CD14-positive monocyte (primary cell): Measurements from ENCODE around the gene GSX2. TPM values are rescaled to one million over a fixed set of nuclear protein-coding genes. Genes with fewer than 3 reads are reported as not detected.
"Not testable (repeated sequence)": the region's sequence is repeated elsewhere in the genome, so short reads cannot be mapped to it uniquely, and the experiment has no call there.

Source experiments
- DNase-seq, 3 donors: peaks; one replicate each; pipeline ENCODE4 v3.0.0-alpha.2; 2011 to 2022
- H2AFZ ChIP-seq: 2 replicates; pipeline ENCODE4 v1.6.0; 2012; ENCODE audit warnings: mild to moderate bottlenecking, low read depth, low read length, inconsistent platforms; ENCODE audit not compliant: insufficient read depth, poor library complexity, severe bottlenecking
- H3K27ac ChIP-seq, 2 donors: 1 replicate in 1 of 2; 2 replicates in 1 of 2; pipeline ENCODE4 v1.5.1; 2012 to 2013; ENCODE audit warnings: low read length in 2 of 2, control low read depth in 1 of 2, inconsistent platforms in 1 of 2, low read depth in 1 of 2, mild to moderate bottlenecking in 1 of 2
- H3K27me3 ChIP-seq, 2 donors: one replicate each; pipeline versions ENCODE4 v1.6.0 to v1.6.1; 2011 to 2013; ENCODE audit warnings: low read length in 2 of 2; ENCODE audit not compliant: control insufficient read depth in 2 of 2, insufficient read depth in 2 of 2
- H3K36me3 ChIP-seq, 2 donors: replicated peaks in 1 of 2; 1 replicate in 1 of 2; 2 replicates in 1 of 2; pipeline versions ENCODE4 v1.5.1 to v1.6.1; 2012 to 2013; ENCODE audit warnings: low read length in 2 of 2, control low read depth in 1 of 2, inconsistent platforms in 1 of 2, mild to moderate bottlenecking in 1 of 2; ENCODE audit not compliant: insufficient read depth in 2 of 2, control insufficient read depth in 1 of 2
- H3K4me1 ChIP-seq, 2 donors: 1 replicate in 1 of 2; 2 replicates in 1 of 2; pipeline versions ENCODE4 v1.5.1 to v1.6.1; 2012 to 2013; ENCODE audit warnings: low read length in 2 of 2, control low read depth in 1 of 2, inconsistent platforms in 1 of 2, mild to moderate bottlenecking in 1 of 2, moderate library complexity in 1 of 2; ENCODE audit not compliant: insufficient read depth in 2 of 2, control insufficient read depth in 1 of 2
- H3K4me2 ChIP-seq: replicated peaks from 2 replicates; pipeline ENCODE3; 2012; ENCODE audit warnings: low read length, moderate library complexity, mild to moderate bottlenecking; ENCODE audit not compliant: poor library complexity, severe bottlenecking; ENCODE audit errors: extremely low read depth
- H3K4me3 ChIP-seq, 3 experiments: fragments of 200-600 bp in 1 of 3; sonication (generic) in 1 of 3; replicated peaks in 1 of 3; 1 replicate in 2 of 3; 2 replicates in 1 of 3; pipeline ENCODE4 v1.5.1; 2011 to 2013; ENCODE audit warnings: low read length in 3 of 3, mild to moderate bottlenecking in 3 of 3, control low read depth in 2 of 3, low read depth in 2 of 3, inconsistent platforms in 1 of 3, moderate library complexity in 1 of 3
- H3K79me2 ChIP-seq: 2 replicates; pipeline ENCODE4 v1.6.0; 2012; ENCODE audit warnings: mild to moderate bottlenecking, control low read depth, inconsistent platforms, low read length, moderate library complexity; ENCODE audit not compliant: insufficient read depth
- H3K9ac ChIP-seq: 2 replicates; pipeline ENCODE4 v1.6.0; 2017; ENCODE audit warnings: low read length, mild to moderate bottlenecking; ENCODE audit not compliant: insufficient read depth, poor library complexity, severe bottlenecking
- H3K9me3 ChIP-seq, 2 donors: replicated peaks in 1 of 2; 1 replicate in 1 of 2; 2 replicates in 1 of 2; pipeline versions ENCODE4 v1.5.1 to v1.6.1; 2012 to 2013; ENCODE audit warnings: low read length in 2 of 2, control low read depth in 1 of 2; ENCODE audit not compliant: control insufficient read depth in 1 of 2, insufficient read depth in 1 of 2
- H4K20me1 ChIP-seq: 2 replicates; pipeline ENCODE4 v1.6.0; 2012; ENCODE audit warnings: mild to moderate bottlenecking, low read length, control low read depth, moderate library complexity; ENCODE audit not compliant: insufficient read depth
- H3K27ac Mint-ChIP-seq, 7 donors: one replicate each; pipeline ENCODE4 v1.8.0; 2020; ENCODE audit warnings: mild to moderate bottlenecking in 7 of 7, mixed read lengths in 7 of 7, moderate library complexity in 6 of 7, inconsistent platforms in 2 of 7
- H3K27me3 Mint-ChIP-seq, 3 donors: one replicate each; pipeline ENCODE4 v1.8.0; 2021 to 2022; ENCODE audit warnings: low read depth in 3 of 3, mild to moderate bottlenecking in 3 of 3, mixed read lengths in 3 of 3, moderate library complexity in 3 of 3, inconsistent platforms in 1 of 3
- H3K36me3 Mint-ChIP-seq, 2 donors: one replicate each; pipeline ENCODE4 v1.8.0; 2020; ENCODE audit warnings: mixed read lengths in 2 of 2, inconsistent platforms in 1 of 2, mild to moderate bottlenecking in 1 of 2
- H3K4me1 Mint-ChIP-seq: one replicate; pipeline ENCODE4 v1.8.0; 2020; ENCODE audit warnings: mild to moderate bottlenecking, mixed read lengths
- H3K4me3 Mint-ChIP-seq, 2 donors: one replicate each; pipeline ENCODE4 v1.8.0; 2020; ENCODE audit warnings: mild to moderate bottlenecking in 2 of 2, mixed read lengths in 2 of 2, moderate library complexity in 1 of 2
- H3K9me3 Mint-ChIP-seq, 7 donors: one replicate each; pipeline ENCODE4 v1.8.0; 2020 to 2022; ENCODE audit warnings: mixed read lengths in 7 of 7, mild to moderate bottlenecking in 6 of 7, moderate library complexity in 6 of 7, inconsistent platforms in 2 of 7
- CTCF ChIP-seq: fragments of 200-600 bp; IDR thresholded peaks from one replicate; pipeline ENCODE4 v1.8.0; 2022; ENCODE audit warnings: antibody characterized with exemption, mild to moderate bottlenecking
- WGBS: methylation state at CpG from one replicate; pipeline ENCODE4 v1.1.5; 2013; ENCODE audit warnings: missing lambda C conversion rate; ENCODE audit not compliant: insufficient coverage; 5-methylcytosine and 5-hydroxymethylcytosine counted together
- intact Hi-C, 2 donors: fragments of 100-400 bp; cut with micrococcal nuclease; formaldehyde crosslinking; loops; one replicate each; pipeline versions ENCODE4 v1.15.0 to v1.15.1; 2023
- polyA plus RNA-seq, 3 donors: library from polyadenylated mRNA; depleted of rRNA in 1 of 3; unstranded in 2 of 3; stranded (reverse) in 1 of 3; fragments of 300-500 nt in 2 of 3; fragments of >200 nt in 1 of 3; fragmentation: Illumina TruSeq in 2 of 3; gene quantifications; 1 replicate in 2 of 3; 2 replicates in 1 of 3; pipeline ENCODE4 v1.2.3, GENCODE V29; 2012 to 2021

Gene GSX2
- polyA plus RNA-seq, 3 donors, result not detected

GRCh38 chr4:54127660-54128059 lies 27.7 kb downstream of the GSX2 start:
- Mint-ChIP-seq H3K9me3 (peaks cover 0 to 12% (median 10%) of the 10 kb centered on the region in 7 donors), H3K27ac (no peak overlapping the region), H3K4me3 (no peak overlapping the region), H3K36me3 (no peaks in the 10 kb centered on the region), H3K4me1 (no peaks in the 10 kb centered on the region), H3K27me3 (peaks cover 0 to 5% (median 4%) of the 10 kb centered on the region in 3 donors)
- TF ChIP-seq CTCF, result no peak
- H3K9me3 ChIP-seq, result no peaks in the 10 kb centered on the region
- DNase-seq, result no peak
- no peak overlapping the region for H3K4me3 ChIP-seq
- intact Hi-C loops, result no loop called here
- H4K20me1 ChIP-seq, result no peaks in the 10 kb centered on the region
- H3K4me2 ChIP-seq, result no peak overlapping the region
- H3K27me3 ChIP-seq, result no peaks in the 10 kb centered on the region
- H2AFZ ChIP-seq, result no peak overlapping the region
- H3K36me3 ChIP-seq, result no peaks in the 10 kb centered on the region
- no peaks in the 10 kb centered on the region for H3K79me2 ChIP-seq
- no peaks in the 10 kb centered on the region for H3K4me1 ChIP-seq
- WGBS, result no CpG with 5 or more reads among the region's 1 CpG
- no peak overlapping the region for H3K27ac ChIP-seq
- no peak overlapping the region for H3K9ac ChIP-seq

- no CpG with 5 or more reads among the region's 2 CpGs for WGBS
- H2AFZ ChIP-seq, H3K9me3 ChIP-seq, H3K27ac Mint-ChIP-seq, H3K27ac ChIP-seq, H3K4me3 Mint-ChIP-seq, H3K36me3 ChIP-seq, DNase-seq, H3K4me1 ChIP-seq, H3K79me2 ChIP-seq, H3K4me3 ChIP-seq, H3K9ac ChIP-seq, intact Hi-C loops, H4K20me1 ChIP-seq, H3K4me1 Mint-ChIP-seq, H3K36me3 Mint-ChIP-seq, H3K4me2 ChIP-seq, H3K27me3 Mint-ChIP-seq, H3K27me3 ChIP-seq: not testable (repeated sequence)
- peaks cover 0 to 14% (median 11%) of the 10 kb centered on the region in 7 donors for H3K9me3 Mint-ChIP-seq
Observed at GRCh38 chr4:54128694-54129093, 28.7 kb downstream of the GSX2 start.
